ENCODE results near the gene ZNF516. TPM values are rescaled to one million over a fixed set of nuclear protein-coding genes. Genes with fewer than 3 reads are reported as not detected.

The ZNF516 gene
- total RNA-seq, 1 donor from 2014 or later: 11.5 TPM

DNA sequence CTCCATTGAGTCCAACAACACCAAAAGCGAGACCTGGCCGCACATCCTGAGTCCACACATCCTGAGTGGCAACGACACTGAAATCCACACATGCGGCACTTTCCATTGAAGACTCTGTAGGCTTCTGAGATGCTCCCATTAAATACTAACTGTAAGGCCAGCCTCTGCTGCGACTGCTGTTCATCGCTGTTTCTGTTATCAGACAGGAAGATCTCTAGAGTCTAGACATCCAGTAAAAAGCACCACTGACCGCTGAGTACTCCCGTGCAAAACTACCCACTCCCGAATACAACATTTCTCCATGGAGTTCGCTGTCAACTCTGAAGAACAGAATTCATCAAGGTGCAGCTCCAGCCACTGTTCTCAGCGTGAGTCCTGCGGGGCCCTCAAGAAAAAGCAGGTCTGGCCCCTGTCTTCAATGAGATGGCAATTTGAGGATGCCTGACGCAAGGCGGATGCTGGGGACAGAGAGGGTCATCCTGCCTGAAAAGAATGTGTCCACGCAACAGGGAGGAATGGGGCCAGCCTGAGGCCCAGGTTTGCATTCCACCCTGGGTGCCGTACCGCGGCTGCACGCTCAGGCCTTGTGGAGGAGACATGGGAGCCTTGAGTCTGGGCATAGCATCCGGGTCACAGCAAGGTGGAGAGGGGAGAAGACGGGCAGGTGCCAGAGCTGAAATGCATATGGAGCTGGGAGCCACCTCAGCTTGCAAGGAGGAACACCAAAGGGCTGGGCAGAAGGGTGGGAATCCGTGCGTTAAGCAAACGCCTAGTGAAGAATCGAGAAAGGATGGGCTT is 61.9 kb downstream of the ZNF516 start:
- peaks cover 40% of the 10 kb centered on the region for H3K4me1 ChIP-seq
- H3K27ac ChIP-seq (replicated peaks): no peak overlapping the region
- TF ChIP-seq, protein P1, sequence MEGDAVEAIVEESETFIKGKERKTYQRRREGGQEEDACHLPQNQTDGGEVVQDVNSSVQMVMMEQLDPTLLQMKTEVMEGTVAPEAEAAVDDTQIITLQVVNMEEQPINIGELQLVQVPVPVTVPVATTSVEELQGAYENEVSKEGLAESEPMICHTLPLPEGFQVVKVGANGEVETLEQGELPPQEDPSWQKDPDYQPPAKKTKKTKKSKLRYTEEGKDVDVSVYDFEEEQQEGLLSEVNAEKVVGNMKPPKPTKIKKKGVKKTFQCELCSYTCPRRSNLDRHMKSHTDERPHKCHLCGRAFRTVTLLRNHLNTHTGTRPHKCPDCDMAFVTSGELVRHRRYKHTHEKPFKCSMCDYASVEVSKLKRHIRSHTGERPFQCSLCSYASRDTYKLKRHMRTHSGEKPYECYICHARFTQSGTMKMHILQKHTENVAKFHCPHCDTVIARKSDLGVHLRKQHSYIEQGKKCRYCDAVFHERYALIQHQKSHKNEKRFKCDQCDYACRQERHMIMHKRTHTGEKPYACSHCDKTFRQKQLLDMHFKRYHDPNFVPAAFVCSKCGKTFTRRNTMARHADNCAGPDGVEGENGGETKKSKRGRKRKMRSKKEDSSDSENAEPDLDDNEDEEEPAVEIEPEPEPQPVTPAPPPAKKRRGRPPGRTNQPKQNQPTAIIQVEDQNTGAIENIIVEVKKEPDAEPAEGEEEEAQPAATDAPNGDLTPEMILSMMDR (IDR thresholded peaks at IDR 0.05; ENCODE audit: borderline replicate concordance): no peak
- intact Hi-C loops (cut with micrococcal nuclease): no loop called here
- no peak overlapping the region for H3K4me3 ChIP-seq
- H3K27me3 ChIP-seq (ENCODE audit: low read depth): no peaks in the 10 kb centered on the region
- peaks cover 14% of the 10 kb centered on the region for H3K36me3 ChIP-seq
- no peaks in the 10 kb centered on the region for H3K9me3 ChIP-seq (replicated peaks)
- DNase-seq: no peak

DNA sequence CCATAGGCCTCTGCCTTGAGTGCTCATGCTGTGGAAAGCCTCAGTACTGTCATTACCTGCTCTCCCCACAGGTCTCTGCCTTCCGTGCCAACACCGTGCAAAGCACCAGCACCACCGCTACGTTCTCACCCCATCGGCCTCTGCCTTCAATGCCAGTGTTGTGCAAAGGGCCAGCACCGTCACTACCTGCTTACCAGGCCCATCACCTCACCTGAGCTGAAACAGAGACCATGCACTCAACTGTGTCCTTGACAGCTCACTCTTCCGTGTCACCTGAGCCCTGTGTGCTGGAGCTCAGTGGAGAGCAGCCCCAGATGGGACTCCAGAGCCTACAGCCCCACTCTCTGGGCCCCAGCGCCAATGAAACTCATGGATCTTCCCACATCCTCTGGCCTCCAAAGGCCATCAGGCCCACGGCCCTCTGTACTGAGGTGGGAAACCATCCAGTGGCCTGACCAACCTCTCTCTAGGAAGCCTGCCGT is 62.7 kb downstream of the ZNF516 start:
- peaks cover 39% of the 10 kb centered on the region for H3K4me1 ChIP-seq

GRCh38 chr18:76431437-76432273 is 63.4 kb downstream of the ZNF516 start:
- Histone ChIP-seq H3K27ac (replicated peaks) (no peak overlapping the region), H3K4me1 (peaks cover 35% of the 10 kb centered on the region), H3K4me3 (no peak overlapping the region), H3K27me3 (ENCODE audit: low read depth) (no peaks in the 10 kb centered on the region), H3K36me3 (peaks cover 14% of the 10 kb centered on the region), H3K9me3 (replicated peaks) (no peaks in the 10 kb centered on the region)
- TF ChIP-seq, protein P1 (IDR thresholded peaks at IDR 0.05; ENCODE audit: borderline replicate concordance): no peak
- no peak for DNase-seq
- intact Hi-C loops (cut with micrococcal nuclease): no loop called here

More for the DNA sequence above, 62.7 kb downstream of the ZNF516 start:
- no peaks in the 10 kb centered on the region for H3K9me3 ChIP-seq (replicated peaks)
- no peak for DNase-seq
- H3K27me3 ChIP-seq (ENCODE audit: low read depth): no peaks in the 10 kb centered on the region
- peaks cover 14% of the 10 kb centered on the region for H3K36me3 ChIP-seq
- H3K4me3 ChIP-seq: no peak overlapping the region
- H3K27ac ChIP-seq (replicated peaks): no peak overlapping the region
- intact Hi-C loops (cut with micrococcal nuclease): no loop called here
- TF ChIP-seq, protein P1 (IDR thresholded peaks at IDR 0.05; ENCODE audit: borderline replicate concordance): no peak

DNA sequence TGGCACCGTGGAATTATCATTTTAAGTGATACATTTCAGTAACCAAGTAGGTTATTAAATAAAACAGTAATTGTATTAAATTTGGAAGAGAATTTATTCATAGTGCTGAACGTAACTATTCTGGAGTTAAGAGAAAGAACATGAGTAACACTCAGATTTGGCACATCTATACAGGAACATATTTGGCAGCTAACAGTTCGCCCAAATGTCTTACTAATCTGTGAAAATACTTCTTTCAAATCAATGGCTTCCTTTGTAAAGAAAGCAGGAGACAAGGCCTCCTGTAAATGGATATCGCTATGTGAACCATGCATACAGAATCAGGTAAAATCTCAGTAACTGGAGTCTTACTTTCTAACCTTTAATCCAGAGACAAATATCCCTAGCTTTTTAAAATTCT is 64.4 kb downstream of the ZNF516 start:
- intact Hi-C loops (cut with micrococcal nuclease): no loop called here
- TF ChIP-seq, protein P1 (IDR thresholded peaks at IDR 0.05; ENCODE audit: borderline replicate concordance): no peak
- no peaks in the 10 kb centered on the region for H3K27me3 ChIP-seq (ENCODE audit: low read depth)
- H3K36me3 ChIP-seq: peaks cover 14% of the 10 kb centered on the region
- no peak overlapping the region for H3K27ac ChIP-seq (replicated peaks)
- no peak overlapping the region for H3K4me3 ChIP-seq
- no peaks in the 10 kb centered on the region for H3K9me3 ChIP-seq (replicated peaks)
- DNase-seq: no peak
- H3K4me1 ChIP-seq: peaks cover 29% of the 10 kb centered on the region

GRCh38 chr18:76429262-76430126 is 65.5 kb downstream of the ZNF516 start:
- no peak overlapping the region for H3K27ac ChIP-seq (replicated peaks)
- H3K4me3 ChIP-seq: no peak overlapping the region
- no peak for DNase-seq
- H3K36me3 ChIP-seq: peaks cover 14% of the 10 kb centered on the region
- peaks cover 29% of the 10 kb centered on the region for H3K4me1 ChIP-seq
- H3K9me3 ChIP-seq (replicated peaks): no peaks in the 10 kb centered on the region
- no peaks in the 10 kb centered on the region for H3K27me3 ChIP-seq (ENCODE audit: low read depth)
- intact Hi-C loops (cut with micrococcal nuclease): no loop called here
- TF ChIP-seq, protein P1 (IDR thresholded peaks at IDR 0.05; ENCODE audit: borderline replicate concordance): no peak
